NCI-H1105 (cell line): ENCODE data around the gene AGBL4.

ENCODE experiments used
- DNase-seq: peaks from one replicate; lab custom pipeline; 2025; lab: John Stamatoyannopoulos, UW

The AGBL4 gene

GRCh38 chr1:49694251-49694827 lies 329.4 kb downstream of the AGBL4 start:
- DNase-seq, result no peak

- no peak for DNase-seq
Observed at GRCh38 chr1:49686107-49686506, 337.6 kb downstream of the AGBL4 start.

GRCh38 chr1:49677706-49678105 lies 346.0 kb downstream of the AGBL4 start:
- DNase-seq, result no peak

- DNase-seq, result no peak
Observed at GRCh38 chr1:49651136-49651535, 372.6 kb downstream of the AGBL4 start.

DNA sequence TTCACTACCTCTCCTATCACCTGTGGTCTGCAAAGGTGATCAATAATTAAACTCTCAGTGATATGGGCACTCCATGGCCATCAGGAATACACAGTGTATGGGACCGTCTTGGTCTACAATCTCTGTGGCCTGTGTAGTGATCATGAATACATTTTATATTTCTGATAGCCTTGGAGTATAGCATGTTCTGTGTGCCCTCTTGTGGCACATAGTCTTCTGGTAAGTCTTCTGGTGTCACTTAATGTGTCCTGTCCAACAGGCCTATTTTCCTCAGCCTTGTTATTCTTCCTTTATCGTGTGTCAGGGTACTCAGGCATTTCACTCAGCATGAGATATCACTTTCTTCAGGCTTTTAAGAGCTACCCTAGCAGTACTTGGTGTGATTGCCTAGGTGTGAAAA lies 393.6 kb downstream of the AGBL4 start:
- no peak for DNase-seq

DNA sequence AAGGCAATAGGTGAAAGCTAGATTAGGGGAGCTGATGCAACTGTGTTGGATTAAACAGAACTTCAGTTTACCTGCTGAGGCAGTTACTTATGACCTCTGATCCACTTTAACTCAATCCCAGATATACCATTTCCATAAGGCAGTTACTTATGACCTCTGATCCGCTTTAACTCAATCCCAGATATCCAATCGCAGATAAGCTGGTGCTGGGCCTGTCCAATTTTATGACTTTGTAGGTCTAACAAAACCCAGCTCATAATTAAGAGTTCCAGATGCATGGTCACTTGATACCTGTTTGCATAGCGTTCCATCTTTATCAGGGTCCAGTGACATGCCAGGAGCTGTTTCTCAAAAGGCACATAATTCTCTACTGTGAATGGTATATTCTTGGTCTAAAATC lies 396.0 kb downstream of the AGBL4 start:
- DNase-seq, result no peak

DNA sequence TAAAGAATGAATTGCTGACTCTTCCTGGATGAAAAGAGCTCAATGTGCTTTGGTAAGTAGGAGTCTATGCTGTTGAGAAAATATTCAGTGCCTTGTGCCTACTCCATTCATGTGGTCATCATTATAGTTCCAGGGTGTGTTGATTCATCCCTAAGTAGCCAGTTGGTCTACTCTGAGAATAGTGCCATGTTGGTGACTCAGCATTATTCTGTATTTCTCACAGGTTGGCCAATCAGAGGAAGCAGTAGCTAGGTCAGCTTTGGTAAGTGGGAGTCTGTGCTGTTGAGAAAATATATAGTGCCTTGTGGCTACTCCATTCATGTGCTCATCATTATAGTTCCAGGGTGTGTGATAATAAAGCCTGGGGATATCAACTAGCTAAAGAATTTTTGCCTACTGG lies 397.3 kb downstream of the AGBL4 start:
- no peak for DNase-seq

GRCh38 chr1:49622877-49623276 lies 400.9 kb downstream of the AGBL4 start:
- no peak for DNase-seq

DNA sequence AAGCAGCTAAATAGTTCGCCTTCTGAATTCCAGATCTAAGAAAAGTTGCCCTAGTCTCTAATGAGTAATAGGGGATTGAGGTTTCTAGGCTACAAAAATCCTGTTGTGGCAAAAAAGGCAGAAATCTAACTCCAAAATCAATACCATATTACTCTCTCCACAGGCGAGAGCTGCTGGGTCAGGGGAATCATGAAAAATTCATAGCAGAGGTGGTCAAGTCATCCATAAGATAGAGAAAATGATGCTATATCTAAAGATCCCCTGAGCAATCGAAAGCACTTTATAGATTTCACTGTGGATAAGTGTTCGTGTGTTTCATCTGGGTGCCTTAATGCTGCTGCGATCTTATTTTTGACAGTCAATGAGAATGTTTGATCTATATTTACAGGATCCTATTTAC lies 417.7 kb downstream of the AGBL4 start:
- no peak for DNase-seq

DNA sequence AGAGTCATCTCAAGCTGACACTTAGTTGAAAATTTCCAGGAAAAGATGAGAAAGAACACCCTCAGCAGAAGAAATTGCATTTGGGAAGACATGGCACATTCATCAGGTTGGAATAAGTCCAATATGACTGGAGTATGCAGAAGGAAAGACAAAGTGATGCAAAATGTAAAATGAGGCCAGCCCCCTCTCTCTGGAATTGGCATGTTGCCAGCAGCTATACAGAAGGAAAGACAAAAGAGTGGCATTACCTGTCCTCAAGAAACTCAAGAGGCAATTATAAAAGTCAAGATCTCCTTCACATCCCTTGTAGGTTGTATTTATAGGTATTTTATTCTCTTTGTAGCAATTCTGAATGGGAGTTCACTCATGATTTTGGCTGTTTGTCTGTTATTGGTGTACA lies 426.3 kb downstream of the AGBL4 start:
- DNase-seq, result peak; percentile 26

- DNase-seq, result no peak
Observed at GRCh38 chr1:49576327-49576901, 447.3 kb downstream of the AGBL4 start.

DNA sequence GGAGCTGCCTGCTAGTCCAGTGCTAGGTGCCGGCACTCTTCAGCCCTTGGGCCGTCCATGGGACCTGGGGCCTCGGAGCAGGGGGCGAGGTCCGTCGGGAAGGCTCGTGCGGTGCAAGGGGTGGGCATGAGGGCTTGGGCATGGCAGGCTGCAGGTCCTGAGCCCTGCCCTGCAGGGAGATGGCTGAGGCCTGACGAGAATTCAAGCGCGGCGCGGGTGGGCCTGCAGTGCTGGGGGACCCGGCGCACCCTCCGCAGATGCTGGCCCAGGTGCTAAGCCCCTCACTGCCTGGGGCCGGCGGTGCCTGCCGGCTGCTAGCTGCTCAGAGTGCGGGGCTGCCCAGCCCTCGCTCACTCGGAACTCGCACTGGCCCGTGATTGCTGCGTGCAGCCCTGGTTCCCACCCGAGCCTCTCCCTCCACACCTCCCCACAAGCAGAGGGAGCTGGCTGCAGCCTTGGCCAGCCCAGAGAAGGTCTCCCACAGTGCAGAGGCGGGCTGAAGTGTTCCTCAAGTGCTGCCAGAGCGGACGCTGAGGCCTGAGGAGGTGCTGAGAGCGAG lies 467.0 kb downstream of the AGBL4 start:
- DNase-seq, result no peak

DNA sequence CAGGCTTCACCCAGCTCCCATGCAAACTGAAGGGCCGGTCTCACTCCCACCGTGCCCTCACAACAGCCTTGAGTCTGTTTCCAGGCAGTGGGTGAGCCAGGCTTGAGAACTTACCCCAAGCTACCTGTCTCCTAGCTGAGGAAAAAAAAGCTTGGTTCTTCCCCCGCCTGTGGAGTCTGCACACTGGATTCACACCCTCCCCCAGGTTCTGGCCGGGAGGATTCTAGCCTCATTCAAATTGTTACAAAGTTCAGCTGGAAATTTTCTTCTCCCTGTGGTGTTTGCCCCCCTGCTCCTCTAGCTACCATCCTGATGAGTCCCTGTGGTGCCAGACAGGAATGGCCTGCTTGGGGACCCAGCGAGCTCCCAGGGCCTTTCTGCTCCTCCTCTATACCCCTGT lies 471.7 kb downstream of the AGBL4 start:
- DNase-seq, result no peak

GRCh38 chr1:49544615-49545014 lies 479.1 kb downstream of the AGBL4 start:
- DNase-seq, result no peak

DNA sequence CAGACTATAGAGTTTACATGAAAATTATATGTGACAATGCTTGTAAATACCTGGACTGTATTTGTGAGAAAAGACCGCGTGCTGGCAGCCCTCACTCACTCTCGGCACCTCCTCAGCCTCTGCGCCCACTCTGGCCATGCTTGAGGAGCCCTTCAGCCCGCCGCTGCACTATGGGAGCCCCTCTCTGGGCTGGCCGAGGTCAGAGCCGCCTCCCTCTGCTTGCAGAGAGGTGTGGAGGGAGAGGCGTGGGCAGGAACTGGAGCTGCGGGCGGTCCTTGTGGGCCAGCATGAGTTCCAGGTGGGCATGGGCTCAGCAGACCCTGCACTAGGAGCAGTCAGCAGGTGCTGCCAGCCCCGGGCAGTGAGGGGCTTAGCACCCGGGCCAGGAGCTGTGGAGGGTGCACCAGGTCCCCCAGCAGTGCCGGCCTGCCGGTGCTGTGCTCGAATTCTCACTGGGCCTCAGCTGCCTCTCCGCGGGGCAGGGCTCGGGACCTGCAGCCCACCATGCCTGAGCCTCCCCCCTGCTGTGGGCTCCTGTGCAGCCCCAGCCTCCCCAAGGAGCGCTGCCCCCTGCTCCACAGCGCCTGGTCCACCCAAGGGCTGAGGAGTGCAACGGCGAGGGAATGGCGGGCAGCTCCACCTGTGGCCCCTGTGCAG lies 482.5 kb downstream of the AGBL4 start:
- DNase-seq, result no peak

GRCh38 chr1:49527606-49528305 lies 496.0 kb downstream of the AGBL4 start:
- no peak for DNase-seq

GRCh38 chr1:49526672-49527071 lies 497.1 kb downstream of the AGBL4 start:
- no peak for DNase-seq

- DNase-seq, result no peak
Observed at GRCh38 chr1:49523764-49524163, 500.0 kb downstream of the AGBL4 start.

- no peak for DNase-seq
Observed at GRCh38 chr1:49466961-49467360, 556.8 kb downstream of the AGBL4 start.

- no peak for DNase-seq
Observed at GRCh38 chr1:49465486-49466185, 558.1 kb downstream of the AGBL4 start.

DNA sequence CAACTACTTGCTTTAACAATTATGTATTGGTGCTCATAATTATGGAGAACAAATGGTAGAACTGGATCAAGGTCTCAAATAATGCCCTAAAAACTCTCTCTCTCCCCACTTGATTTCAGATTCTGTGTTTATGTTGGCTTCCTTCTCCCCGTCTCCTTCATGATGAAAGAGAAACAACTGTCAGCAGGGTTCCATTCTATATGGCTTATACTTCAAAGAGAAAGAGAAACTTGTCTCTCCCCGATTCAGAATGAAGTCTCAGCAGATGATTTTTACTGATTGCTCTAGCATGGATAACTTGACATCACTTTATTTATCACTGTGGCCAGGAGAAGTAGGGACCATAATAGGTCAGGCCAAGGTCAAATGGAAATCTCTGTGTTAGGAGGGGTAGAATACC lies 575.6 kb downstream of the AGBL4 start:
- DNase-seq, result no peak

- DNase-seq, result no peak
Observed at GRCh38 chr1:49436865-49437264, 586.9 kb downstream of the AGBL4 start.
